AG09319 (cell line): ENCODE data around the gene BHLHE23.
A peak's percentile ranks its signal among the peaks of the same experiment; 100 is the strongest.

Experiments
- DNase-seq: peaks from one replicate; pipeline ENCODE4 v3.0.0-alpha.2; 2010; ENCODE audit warnings: low read depth; ENCODE audit errors: extremely low read depth
- TF ChIP-seq, protein P1 (sequence below): IDR thresholded peaks from 2 replicates; pipeline ENCODE4 v1.5.1; 2011; ENCODE audit warnings: low read depth, mild to moderate bottlenecking, inconsistent platforms, low read length, moderate library complexity

BHLHE23 gene

DNA sequence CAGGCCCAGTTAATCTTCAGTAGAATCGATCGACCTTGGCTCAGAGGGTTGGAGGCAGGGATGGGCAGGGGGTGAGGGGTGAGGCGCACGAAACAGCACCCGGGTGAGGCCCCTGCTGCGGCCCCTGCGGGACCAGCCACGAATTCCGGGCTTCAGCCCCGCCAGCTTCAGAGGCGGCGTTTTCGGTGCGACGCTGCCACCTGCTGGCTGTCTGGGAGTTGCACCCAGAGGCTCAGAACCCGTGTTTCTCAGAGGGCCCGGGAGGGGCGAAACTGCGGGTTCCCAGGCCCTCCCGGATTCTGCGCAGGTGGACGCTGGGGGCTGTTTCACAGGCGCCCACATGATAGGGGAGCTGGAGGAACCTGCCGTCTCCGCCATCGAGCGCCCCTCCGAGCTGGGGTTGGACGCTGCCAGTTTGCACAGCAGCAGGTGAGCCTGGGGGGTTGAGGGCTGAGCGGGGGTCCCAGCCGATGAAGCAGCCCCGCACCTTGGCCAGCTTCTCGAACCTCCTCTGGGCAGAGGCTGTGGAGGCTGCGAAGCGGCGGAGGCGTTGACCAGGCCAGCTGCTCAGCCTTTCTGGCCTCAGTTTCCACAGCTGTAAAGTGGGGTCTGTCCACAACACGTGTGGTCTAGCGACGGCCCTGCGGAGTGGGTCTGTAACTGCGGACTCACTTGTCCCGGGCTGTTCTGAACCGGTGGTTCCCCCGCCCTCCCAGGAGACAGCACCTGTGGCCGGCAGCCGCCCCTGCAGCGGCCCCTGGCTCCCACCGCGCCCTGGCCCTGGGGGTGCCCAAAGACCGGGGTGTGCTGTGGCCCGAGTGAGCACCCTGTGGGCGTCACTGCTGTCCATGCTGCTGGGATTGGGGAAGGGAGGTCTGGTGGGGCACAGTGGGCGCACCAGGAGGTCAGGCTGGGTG, 2.5 kb upstream of the BHLHE23 start:
- peak; percentile 3 for DNase-seq
- TF ChIP-seq, protein P1, sequence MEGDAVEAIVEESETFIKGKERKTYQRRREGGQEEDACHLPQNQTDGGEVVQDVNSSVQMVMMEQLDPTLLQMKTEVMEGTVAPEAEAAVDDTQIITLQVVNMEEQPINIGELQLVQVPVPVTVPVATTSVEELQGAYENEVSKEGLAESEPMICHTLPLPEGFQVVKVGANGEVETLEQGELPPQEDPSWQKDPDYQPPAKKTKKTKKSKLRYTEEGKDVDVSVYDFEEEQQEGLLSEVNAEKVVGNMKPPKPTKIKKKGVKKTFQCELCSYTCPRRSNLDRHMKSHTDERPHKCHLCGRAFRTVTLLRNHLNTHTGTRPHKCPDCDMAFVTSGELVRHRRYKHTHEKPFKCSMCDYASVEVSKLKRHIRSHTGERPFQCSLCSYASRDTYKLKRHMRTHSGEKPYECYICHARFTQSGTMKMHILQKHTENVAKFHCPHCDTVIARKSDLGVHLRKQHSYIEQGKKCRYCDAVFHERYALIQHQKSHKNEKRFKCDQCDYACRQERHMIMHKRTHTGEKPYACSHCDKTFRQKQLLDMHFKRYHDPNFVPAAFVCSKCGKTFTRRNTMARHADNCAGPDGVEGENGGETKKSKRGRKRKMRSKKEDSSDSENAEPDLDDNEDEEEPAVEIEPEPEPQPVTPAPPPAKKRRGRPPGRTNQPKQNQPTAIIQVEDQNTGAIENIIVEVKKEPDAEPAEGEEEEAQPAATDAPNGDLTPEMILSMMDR, result peak; percentile 89

GRCh38 chr20:63008541-63009044, 1.8 kb upstream of the BHLHE23 start:
- TF ChIP-seq, protein P1, result no peak
- DNase-seq, result no peak

- TF ChIP-seq, protein P1, result no peak
- no peak for DNase-seq
Observed at GRCh38 chr20:63007646-63008488, 1.1 kb upstream of the BHLHE23 start.

- DNase-seq, result no peak
- TF ChIP-seq, protein P1, result no peak
Observed at GRCh38 chr20:63007360-63007645, 539 bp upstream of the BHLHE23 start.

GRCh38 chr20:63005862-63006539, 763 bp downstream of the BHLHE23 start:
- no peak for DNase-seq
- TF ChIP-seq, protein P1, result no peak

DNA sequence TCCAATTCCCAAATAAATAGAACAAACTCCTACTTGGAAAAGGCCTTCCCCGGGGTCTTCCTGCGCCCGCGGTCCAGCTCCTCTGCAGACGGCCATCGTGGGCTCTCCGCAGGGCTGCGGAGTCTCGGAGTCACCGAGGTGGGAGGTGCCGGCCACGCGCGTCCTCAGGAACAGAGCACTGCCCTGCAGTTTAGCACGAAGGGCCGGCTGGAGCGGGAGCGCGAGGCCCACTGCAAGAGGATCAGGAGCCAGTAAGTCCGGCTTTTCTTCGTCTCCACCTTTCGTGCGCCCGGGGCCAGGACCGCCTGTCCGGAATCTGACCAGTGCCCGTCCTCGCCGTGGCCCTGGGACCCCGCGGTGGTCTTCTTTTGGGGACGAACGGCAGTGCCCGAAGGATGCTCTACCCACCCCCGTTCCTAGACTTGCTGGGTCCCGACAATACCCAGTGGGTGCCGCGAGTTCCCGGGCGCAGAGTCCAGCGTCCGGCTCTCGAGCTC, 1.4 kb downstream of the BHLHE23 start:
- no peak for DNase-seq
- TF ChIP-seq, protein P1, result no peak
